DND-41 (cell line): Measurements from ENCODE around the gene C1orf21.

ENCODE experiments used
- CTCF ChIP-seq: IDR thresholded peaks from 2 replicates; pipeline ENCODE4 v1.5.1; 2012; ENCODE audit warnings: borderline replicate concordance, low read length, moderate library complexity, mild to moderate bottlenecking; ENCODE audit not compliant: poor library complexity, severe bottlenecking; ENCODE audit errors: extremely low read depth
- EZH2 ChIP-seq: IDR thresholded peaks from 3 replicates; pipeline ENCODE4 v1.6.1; 2012; ENCODE audit warnings: borderline replicate concordance, low read depth, mild to moderate bottlenecking, moderate library complexity, low read length, inconsistent platforms; ENCODE audit not compliant: severe bottlenecking

- no peak for TF ChIP-seq CTCF
- TF ChIP-seq EZH2: no peak
Observed at GRCh38 chr1:184457500-184457899, 70.7 kb downstream of the C1orf21 start.
